HG03457 (cell line): ENCODE data around the gene MAP2K7.
"Not testable (repeated sequence)": the region's sequence is repeated elsewhere in the genome, so short reads cannot be mapped to it uniquely, and the experiment has no call there.

Source experiments
- ATAC-seq: cut with Tn5 transposase; IDR thresholded peaks from one replicate; pipeline ENCODE4 v1.9.1; 2021; ENCODE audit warnings: moderate number of reproducible peaks; ENCODE audit not compliant: unreplicated experiment

The MAP2K7 gene

DNA sequence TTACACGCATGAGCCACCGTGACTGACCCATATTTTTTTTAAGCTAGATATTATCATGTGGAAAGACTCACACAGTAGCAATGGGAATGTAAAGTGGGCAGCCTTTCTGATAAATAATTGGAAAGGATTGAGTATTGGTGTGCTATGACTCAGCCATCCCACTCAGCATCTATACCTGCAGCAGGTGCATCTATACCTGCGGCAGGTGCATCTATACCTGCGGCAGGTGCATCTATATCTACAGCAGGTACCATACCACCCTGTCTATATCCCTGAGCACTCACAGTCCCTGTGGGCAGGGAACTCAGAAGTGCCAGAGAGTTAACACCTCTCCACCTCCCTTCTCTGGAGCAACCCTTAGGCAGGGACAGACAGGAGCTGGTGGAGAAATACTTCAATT is 20.6 kb upstream of the MAP2K7 start:
- no peak for ATAC-seq

DNA sequence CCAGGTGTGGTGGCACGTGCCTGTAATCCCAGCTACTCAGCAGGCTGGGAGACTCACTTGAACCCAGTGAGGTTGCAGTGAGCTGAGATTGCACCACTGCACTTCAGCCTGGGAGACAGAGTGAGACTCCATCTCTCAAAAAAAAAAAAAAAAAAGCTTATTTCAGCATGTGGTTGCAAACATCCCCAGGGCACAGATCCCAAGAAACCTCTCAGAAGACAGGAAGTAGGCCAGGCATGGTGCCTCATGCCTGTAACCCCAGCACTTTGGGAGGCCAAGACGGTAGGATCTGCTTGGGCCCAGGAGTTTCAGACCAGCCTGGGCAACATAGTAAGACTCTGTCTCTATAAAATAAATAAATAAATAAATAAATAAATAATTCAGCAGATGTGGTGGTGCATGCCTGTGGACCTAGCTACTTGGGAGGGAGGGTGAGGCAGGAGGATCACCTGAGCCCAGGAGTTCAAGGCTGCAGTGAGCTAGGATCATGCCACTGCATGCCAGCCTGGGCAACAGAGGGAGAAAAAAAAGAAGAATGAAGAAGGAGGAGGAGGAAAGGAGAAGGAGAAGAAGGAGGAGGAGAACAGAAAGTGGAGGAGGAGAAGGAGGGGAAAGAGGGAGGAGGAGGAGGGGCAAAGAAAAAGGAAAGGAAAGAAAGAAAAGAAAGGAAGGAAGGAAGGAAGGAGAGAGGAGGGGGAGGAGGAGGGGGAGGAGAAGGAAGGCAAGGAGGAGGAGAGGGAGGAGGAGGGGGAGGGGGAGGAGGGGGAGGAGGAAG is 19.7 kb upstream of the MAP2K7 start:
- no peak for ATAC-seq

DNA sequence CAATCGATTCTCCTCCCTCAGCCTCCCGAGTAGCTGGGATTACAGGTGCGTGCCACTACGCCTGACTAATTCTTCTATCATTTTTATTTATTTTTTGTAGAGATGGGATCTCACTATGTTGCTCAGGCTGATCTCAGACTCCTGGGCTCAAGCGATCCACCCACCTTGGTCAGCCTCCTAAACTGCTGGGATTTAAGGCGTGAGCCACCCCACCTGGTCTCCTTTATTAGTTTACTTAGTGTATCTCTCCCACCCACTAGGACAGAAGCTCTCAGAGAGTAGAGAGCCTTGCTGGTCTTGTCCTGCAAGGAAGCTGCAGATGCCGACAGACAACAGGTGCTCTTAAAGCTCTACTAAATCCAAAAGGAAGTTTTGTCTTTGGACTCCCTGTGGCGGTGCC is 17.9 kb upstream of the MAP2K7 start:
- ATAC-seq, result no peak

DNA sequence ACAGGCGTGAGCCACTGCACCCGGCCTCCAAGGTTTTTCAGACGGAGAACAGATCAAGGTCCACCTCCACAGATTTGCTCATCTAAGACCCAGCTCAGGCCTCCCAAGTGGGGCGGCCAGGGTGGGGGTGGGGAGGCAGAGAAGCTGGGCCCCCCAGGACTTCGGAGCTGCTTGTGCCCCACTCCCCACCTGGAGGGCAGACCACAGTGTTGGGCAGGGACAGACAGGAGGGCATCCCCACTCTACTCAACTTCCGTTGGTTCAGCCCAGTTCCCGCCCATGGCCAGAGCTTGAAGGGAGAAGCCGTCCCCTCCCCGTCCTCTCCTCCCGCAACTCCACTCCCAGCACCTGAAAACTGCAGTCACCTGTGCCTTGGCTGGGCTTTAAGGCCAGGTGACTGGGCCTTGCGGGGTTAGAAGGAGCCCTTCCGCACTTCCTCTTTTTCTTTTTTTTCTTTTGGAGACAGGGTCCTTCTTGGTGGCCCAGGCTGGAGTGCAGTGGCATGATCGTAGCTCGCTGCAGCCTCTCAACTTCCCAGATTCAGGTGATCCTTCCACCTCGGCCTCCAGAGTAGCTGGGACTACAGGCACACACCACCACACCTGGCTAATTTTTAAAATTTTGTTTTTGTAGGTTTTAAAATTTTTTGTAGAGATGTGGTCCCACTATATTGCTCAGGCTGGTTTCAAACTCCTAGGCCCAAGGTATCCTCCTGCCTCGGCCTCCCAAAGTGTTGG is 16.1 kb upstream of the MAP2K7 start:
- no peak for ATAC-seq

DNA sequence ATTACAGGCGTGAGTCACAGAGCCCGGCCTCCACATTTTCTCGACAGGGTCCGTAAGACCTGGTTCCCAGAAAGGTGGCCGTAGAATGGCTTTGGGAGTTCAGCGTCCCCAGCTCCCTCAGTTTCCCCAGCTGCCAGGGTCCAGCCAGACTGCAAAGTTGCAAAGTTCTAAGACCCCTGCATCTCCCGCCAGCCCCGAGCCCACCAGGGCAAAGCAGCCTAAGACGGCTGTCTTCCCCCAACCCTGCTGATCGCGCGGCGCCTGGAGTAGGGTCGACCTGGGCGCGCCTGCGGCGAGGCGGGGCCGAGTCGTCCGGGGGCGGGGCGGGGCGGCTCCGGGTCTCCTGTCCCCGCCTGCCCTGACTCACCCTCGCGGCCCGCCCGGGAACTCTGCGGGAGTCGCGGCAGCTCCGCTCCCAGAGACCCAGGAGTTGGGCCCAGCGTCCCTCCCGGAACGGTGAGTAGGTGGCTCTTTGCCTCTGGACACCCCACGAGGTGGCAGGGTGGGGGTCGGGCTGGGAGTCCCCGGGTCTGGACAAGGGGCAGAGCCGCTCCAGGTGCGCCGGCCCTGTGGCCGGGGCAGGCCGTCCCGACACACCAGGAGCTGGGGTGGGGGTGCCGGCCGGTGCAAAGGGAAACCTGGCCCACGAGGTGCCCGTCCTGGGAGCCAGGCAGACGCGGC is 15.4 kb upstream of the MAP2K7 start, which contains the start of gene LRRC8E:
Gene LRRC8E, plus strand, starts transcription at position 366 of the 681 bp plus-strand sequence. CDS start 7,094 bp downstream, outside the sequence.
- ATAC-seq, result no peak

DNA sequence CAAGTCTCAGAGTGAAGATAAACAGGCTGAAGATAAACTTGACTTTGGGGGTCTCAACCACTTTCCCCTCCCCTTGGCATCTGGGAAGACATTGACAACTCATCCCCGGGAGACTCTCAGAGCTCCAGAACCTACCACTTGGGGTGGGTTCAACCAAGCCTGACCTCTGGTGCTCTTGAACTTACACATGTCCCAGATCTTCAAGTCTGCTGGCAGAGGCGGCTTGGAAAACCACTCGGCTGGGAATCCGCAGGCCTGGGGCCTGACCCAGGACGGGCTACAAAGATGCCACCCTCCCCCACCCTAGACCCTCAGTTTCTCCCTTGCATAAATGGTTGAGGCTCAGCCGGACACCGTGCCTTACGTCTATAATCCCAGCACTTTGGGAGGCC is 14.9 kb upstream of the MAP2K7 start:
- no peak for ATAC-seq

DNA sequence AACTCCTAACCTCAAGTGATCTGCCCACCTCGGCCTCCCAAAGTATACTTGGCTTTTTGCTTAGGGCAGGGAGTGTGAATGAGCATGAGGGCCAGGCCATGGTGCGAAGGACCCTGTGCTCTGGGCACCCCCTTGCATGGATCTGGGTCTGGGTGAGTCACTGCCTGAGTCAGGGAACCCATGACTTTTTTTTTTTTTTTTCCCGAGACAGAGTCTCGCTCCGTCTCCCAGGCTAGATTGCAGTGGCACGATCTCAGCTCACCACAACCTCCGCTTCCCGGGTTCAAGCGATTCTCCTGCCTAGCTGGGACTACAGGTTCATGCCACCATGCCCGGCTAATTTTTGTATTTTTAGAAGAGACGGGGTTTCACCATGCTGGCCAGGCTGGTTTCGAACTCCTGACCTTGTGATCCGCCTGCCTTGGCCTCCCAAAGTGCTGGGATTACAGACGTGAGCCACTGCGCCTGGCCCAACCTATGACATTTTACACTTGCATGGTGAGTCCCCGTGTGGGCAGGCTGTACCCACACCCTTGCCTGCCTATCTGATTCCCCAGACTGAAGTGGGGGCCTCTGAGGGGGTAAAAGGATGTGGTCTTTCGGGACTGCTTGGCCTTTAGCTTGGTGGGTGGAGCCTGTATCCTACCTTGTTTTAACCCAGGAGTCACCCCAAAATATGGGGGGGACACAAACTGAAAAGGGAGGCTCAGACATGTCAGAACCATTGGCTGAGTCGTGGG is 10.1 kb upstream of the MAP2K7 start:
- not testable (repeated sequence) for ATAC-seq

DNA sequence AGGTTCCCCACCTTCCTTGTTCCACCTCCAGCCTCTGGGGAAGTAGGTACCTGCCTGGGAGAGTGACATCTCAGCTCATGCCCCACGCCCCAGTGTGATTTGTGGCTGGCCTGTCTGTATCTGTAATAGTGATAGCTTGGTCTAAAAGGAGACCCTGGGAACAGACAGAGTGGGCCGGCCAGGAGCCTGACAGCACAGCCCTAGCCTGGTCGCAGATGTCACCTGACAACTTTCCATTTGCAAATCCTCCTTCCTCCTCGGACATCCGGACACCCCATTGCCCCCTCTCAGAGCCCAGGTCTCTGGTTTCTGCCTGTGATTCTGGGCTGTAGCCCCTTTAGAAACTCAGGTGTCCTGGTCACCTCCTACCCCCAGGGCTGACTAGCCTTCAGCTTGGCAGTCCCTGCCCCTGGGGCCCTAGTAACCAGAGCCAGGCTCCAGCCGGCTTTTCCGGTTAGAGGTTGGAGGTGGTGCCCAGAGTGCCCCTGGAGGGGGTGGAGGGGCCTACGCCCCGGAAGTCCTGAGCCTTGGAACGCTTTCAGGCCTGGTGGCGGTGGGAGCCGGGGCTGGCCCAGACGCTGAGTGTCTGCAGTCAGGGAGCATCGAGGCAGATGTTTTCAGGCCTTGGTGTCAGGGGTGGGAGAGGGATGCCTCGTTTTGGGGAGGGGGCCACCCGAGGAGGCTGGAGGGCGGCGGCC is 8.9 kb upstream of the MAP2K7 start:
- no peak for ATAC-seq

DNA sequence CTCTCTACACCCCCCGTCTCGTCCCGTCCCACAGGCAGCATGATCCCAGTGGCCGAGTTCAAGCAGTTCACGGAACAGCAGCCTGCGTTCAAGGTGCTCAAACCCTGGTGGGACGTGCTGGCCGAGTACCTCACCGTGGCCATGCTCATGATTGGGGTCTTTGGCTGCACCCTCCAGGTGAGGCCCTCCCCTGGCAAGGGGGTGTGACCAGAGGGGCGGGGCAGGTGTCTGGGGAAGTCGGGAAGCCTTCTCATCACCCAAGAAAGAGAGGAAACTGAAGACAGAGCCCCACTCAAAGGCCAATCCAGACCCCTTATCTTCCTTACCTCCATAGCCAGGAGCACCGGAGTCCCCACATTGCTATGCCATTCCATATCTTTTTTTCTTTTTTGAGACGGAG is 8.1 kb upstream of the MAP2K7 start:
- no peak for ATAC-seq

DNA sequence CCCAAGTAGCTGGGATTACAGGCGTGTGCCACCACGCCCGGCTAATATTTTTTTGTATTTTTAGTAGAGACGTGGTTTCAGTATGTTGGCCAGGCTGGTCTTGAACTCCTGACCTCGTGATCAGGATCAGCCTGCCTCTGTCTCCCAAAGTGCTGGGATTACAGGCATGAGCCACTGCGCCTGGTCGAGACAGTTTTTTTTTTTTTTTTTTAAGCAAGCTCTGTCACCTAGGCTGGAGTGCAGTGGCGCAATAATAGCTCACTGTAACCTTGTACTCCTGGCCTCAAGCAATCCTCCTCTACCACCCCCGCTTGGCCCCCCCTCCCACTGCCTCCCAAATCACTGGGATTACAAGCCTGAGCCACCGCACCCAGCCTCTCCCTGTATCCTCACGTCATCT is 6.4 kb upstream of the MAP2K7 start:
- ATAC-seq, result no peak

DNA sequence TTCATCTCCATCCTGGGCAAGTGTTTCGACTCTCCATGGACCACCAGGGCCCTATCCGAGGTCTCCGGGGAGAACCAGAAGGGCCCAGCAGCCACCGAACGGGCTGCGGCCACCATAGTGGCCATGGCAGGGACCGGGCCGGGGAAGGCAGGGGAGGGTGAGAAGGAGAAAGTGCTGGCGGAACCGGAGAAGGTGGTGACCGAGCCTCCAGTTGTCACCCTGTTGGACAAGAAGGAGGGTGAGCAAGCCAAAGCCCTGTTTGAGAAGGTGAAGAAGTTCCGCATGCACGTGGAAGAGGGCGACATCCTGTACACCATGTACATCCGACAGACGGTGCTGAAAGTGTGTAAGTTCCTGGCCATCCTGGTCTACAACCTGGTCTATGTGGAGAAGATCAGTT is 4.7 kb upstream of the MAP2K7 start:
- no peak for ATAC-seq

DNA sequence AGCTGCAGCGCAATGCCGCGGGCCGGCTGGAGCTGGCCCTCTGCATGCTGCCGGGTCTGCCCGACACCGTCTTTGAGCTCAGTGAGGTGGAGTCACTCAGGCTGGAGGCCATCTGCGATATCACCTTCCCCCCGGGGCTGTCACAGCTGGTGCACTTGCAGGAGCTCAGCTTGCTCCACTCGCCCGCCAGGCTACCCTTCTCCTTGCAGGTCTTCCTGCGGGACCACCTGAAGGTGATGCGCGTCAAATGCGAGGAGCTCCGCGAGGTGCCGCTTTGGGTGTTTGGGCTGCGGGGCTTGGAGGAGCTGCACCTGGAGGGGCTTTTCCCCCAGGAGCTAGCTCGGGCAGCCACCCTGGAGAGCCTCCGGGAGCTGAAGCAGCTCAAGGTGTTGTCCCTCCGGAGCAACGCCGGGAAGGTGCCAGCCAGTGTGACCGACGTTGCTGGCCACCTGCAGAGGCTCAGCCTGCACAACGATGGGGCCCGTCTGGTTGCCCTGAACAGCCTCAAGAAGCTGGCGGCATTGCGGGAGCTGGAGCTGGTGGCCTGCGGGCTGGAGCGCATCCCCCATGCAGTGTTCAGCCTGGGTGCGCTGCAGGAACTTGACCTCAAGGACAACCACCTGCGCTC is 3.8 kb upstream of the MAP2K7 start:
- ATAC-seq, result no peak

DNA sequence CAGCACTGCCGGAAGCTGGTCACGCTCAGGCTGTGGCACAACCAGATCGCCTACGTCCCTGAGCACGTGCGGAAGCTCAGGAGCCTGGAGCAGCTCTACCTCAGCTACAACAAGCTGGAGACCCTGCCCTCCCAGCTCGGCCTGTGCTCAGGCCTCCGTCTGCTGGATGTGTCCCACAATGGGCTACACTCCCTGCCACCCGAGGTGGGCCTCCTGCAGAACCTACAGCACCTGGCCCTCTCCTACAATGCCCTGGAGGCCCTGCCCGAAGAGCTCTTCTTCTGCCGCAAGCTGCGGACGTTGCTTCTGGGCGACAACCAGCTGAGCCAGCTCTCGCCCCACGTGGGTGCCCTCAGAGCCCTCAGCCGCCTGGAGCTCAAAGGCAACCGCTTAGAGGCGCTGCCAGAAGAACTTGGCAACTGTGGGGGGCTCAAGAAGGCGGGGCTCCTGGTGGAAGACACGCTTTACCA is 3.2 kb upstream of the MAP2K7 start:
- no peak for ATAC-seq

DNA sequence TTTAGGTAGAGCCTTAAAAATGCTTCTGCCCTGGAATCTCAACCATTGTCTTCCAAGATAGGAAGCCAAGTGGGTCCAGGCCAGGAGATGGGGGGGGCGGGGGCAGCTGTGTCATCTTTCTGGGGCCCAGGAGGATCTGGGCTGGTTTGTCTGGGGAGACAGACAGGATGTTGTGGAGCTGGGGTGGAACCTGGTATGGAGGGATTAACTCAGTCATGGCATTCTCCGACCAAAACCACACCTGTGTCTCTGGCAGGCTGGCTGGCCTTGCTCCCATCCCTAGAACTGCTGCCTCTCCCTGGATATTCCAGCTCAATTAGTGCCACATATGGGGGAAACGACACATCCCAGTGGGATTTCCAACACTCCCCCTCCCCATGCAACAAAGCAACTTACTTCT is 2.7 kb upstream of the MAP2K7 start:
- ATAC-seq, result no peak

DNA sequence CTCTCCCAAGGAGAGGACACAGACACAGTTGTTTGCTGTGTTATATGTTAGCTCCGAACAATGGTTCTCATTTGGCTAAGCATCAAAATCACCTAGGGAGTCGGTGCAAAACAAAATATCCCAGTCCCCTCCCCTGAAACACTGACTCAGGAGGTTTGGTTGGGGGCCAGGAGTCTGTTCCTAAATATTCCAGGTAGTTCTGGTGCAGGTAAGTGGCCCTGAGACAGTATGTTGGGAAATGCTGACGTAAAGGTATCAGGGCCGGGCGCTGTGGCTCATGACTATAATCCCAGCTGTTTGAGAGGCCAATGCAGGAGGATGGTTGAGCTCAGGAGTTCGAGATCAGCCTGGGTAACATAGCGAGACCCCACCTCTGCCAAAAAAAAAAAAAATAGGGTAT is 2.3 kb upstream of the MAP2K7 start:
- no peak for ATAC-seq

DNA sequence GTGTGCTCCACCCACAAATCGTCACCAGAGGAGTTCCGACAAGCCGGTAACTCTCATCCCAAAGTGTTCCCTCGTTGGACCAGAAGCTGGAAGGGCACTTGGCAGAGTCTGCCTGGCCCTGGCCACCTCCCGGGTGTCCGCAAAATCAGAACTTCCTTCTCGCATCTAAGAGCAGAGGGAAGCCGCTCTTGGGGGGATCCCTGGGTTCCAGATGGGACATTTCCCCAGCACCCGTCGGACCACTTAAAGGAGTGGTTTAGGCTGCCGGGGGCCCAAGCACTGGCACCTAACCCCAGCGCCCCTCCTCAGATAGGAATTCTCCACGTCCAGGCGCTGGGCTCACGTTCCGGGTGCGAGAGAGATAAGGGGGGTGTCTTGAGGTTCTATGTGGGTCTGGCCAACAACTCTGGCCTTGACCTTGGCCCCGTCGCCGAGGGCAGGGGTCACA is 857 bp upstream of the MAP2K7 start:
- ATAC-seq, result no peak

DNA sequence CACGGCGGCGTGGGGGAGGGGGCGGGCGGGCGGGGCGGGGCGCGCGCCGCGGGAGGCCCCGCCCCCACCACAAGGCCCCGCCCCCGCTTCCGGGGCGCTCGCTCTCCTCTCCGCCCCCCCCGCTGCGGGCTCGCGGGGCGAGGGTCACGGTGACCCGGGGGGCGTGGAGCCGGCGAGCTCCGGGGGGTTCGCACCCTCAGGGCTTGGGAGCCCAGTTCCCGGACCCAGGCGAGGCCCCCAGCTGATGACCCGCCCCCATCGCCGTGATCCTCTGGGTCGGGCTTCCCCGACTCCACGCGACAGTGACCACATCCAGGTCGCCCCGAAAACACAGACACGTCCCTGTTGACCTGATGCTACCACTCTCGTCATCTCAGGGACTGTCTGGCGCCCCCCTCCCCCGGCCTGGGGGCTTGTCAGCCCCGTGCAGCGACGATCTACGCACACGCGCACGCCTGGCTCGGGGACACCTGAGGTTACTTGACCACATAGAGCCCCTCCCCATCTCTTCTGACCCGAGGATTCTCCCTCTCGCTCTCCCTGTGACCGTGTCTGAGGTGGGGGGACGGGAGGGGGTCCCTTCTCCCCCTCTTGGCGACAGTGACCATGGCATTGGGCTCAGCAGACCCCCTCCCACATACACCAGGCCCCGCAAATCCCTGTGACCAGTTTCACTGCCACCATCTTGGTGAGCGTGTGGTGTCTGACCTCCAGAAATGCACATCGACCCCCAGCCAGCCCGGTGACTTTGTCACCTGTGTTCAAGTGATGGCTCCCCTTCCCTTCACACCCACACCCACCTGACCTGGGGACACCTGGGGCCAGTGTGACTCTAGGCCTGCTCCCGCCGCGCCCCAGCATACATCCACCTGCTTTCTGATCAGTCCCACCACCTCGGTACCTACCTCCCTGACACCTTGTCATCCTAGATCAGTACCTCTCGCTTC is 670 bp downstream of the MAP2K7 start:
- ATAC-seq, result peak; percentile 25

DNA sequence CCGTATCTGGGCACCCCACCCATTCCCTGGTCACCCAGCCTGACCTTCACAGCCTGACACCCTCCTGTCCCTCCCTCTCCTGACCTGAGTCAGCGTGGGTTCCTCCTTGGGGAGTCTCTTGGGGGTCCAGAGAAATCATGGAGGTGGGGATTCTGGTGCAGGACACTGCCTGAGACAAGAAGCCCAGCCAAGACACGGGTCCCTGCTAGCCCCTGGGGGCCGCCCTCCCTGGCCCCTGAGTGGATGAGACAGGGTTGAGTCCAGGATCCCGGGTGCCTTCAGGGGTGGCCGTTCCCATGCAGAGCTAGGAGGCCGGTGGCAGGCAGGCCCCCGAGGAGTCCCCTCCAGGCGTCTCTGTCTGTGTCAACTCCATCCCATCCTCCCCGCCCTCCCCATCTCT is 1.6 kb downstream of the MAP2K7 start:
- no peak for ATAC-seq

DNA sequence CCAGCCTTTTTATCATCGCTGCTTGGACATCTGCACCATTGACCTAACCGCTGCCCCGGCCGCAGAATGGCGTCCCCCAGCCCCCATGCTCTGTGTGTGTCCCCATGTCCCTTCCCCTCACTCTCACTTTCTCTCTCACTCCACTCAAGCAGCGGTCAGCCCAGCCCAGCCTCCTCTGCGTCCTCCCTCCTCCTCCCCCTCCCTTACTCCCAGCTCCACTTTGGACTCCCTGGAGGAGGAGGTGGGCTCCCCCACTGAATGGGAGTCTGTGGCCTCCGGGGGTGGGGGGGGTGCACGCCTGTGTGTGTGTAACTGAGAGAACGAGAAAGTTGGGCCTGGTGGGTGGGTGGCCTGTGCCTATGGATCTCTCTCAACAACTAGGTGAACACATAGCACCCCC is 2.2 kb downstream of the MAP2K7 start:
- no peak for ATAC-seq
